K562 (cell line): ENCODE data around the gene MRM2. TPM values are rescaled to one million over a fixed set of nuclear protein-coding genes. Genes with fewer than 3 reads are reported as not detected.

ENCODE experiments used
- BRF2 ChIP-seq: IDR thresholded peaks from 3 replicates; pipeline ENCODE4 v1.6.1; 2011; ENCODE audit warnings: borderline replicate concordance, mild to moderate bottlenecking; ENCODE audit not compliant: insufficient read length, insufficient read depth
- ELF2 ChIP-seq: fragments of 250-450 bp; sonication (Bioruptor Pico); IDR thresholded peaks from 2 replicates; pipeline ENCODE4 v1.5.0; 2021; ENCODE audit warnings: mild to moderate bottlenecking
- EP400 ChIP-seq: fragments of 450-650 bp; IDR thresholded peaks from 2 replicates; pipeline ENCODE4 v1.6.1; 2017; ENCODE audit warnings: antibody characterized with exemption, mild to moderate bottlenecking, moderate library complexity
- ETS1 ChIP-seq: conservative IDR thresholded peaks from 2 replicates; pipeline ENCODE4 v1.6.1; 2011; ENCODE audit warnings: low read depth, mild to moderate bottlenecking, low read length; ENCODE audit not compliant: control insufficient read depth
- GTF2A2 ChIP-seq: IDR thresholded peaks from 2 replicates; pipeline ENCODE4 v1.6.1; 2016; ENCODE audit warnings: mild to moderate bottlenecking, missing genetic modification characterization, missing compliant biosample characterization
- HDAC3 ChIP-seq: fragments of 450-650 bp; IDR thresholded peaks from 2 replicates; pipeline ENCODE4 v1.6.1; 2018; ENCODE audit warnings: borderline replicate concordance, mild to moderate bottlenecking, moderate library complexity; ENCODE audit not compliant: partially characterized antibody
- IRF1 ChIP-seq: sonication (generic); formaldehyde crosslinking; IDR thresholded peaks from 2 replicates; pipeline ENCODE4 v1.8.0; 2022; ENCODE audit warnings: missing genetic modification reagents, mild to moderate bottlenecking, borderline replicate concordance
- MEIS2 ChIP-seq: fragments of 450-650 bp; IDR thresholded peaks from 2 replicates; pipeline ENCODE4 v1.6.1; 2014; ENCODE audit warnings: mild to moderate bottlenecking; ENCODE audit not compliant: partially characterized antibody
- PHF8 ChIP-seq: fragments of 200-600 bp; sonication (generic); IDR thresholded peaks from 2 replicates; pipeline ENCODE4 v1.6.1; 2012; ENCODE audit warnings: mixed run types, mild to moderate bottlenecking, inconsistent platforms, low read length, moderate library complexity, borderline replicate concordance
- POLR2A ChIP-seq: fragments of 450-650 bp; conservative IDR thresholded peaks from 2 replicates; pipeline ENCODE4 v1.6.1; 2016
- SAFB ChIP-seq: fragments of 200-400 bp; formaldehyde crosslinking; IDR thresholded peaks from 2 replicates; pipeline ENCODE4 v1.6.1; 2017; ENCODE audit warnings: low read depth, low read length, borderline replicate concordance
- SAP30 ChIP-seq: fragments of 200-600 bp; sonication (generic); IDR thresholded peaks from 2 replicates; pipeline ENCODE4 v1.6.1; 2012; ENCODE audit warnings: borderline replicate concordance, low read depth, mild to moderate bottlenecking, moderate library complexity, low read length, control low read depth, inconsistent platforms; ENCODE audit not compliant: insufficient read depth, poor library complexity, severe bottlenecking
- UBTF ChIP-seq, 2 experiments: IDR thresholded peaks; 2 replicates each; pipeline ENCODE4 v1.6.1; 2012; ENCODE audit warnings: improper control_type of control experiment in 2 of 2, low read depth in 2 of 2, low read length in 2 of 2, borderline replicate concordance in 1 of 2
- USF2 ChIP-seq: sonication (generic); formaldehyde crosslinking; IDR thresholded peaks from 2 replicates; pipeline ENCODE4 v1.5.0; 2020; ENCODE audit warnings: missing genetic modification reagents
- ZNF449 ChIP-seq: fragments of 250-450 bp; sonication (Bioruptor Pico); IDR thresholded peaks from 2 replicates; pipeline ENCODE4 v1.8.0; 2022; ENCODE audit warnings: moderate library complexity, mild to moderate bottlenecking, inconsistent platforms
- ZNF77 ChIP-seq: fragments of 250-450 bp; sonication (Bioruptor Pico); IDR thresholded peaks from 2 replicates; pipeline ENCODE4 v1.5.0; 2020
- polyA plus RNA-seq, 8 experiments: library from polyadenylated mRNA; depleted of rRNA in 4 of 8; stranded (reverse) in 5 of 8; unstranded in 3 of 8; fragments of >200 nt; fragmentation: Nextera tagmentation in 2 of 8; fragmentation: Illumina TruSeq in 1 of 8; extraction: Ambion mirVana in 2 of 8; extraction: Trizol in 1 of 8; gene quantifications; 2 replicates each; pipeline versions ENCODE4 v1.2.1 to v1.2.3, GENCODE V29; 2011 to 2014; ENCODE audit warnings: inconsistent platforms in 1 of 8, missing spikeins in 1 of 8
- total RNA-seq, 7 experiments: library from RNA; depleted of rRNA in 6 of 7; stranded (reverse); fragments of >200 nt in 6 of 7; fragmentation: Illumina TruSeq in 2 of 7; extraction: Trizol in 2 of 7; gene quantifications; 2 replicates each; pipeline versions ENCODE4 v1.2.1 to v1.2.3, GENCODE V29; 2011 to 2021; ENCODE audit warnings: low replicate concordance in 1 of 7

Gene MRM2
- total and polyA plus RNA-seq, 9 of the 15 experiments (the other 6 are each of a cell fraction or from before 2014, with no cell fraction given), result 32.4 to 116 (median 50.5) TPM

- no peak for TF ChIP-seq USF2
- TF ChIP-seq ETS1, result peak; percentile 89
- peak; percentile 76 for TF ChIP-seq SAP30
- peak; percentile 27 to 28; a peak in 1 of 4 replicates for TF ChIP-seq UBTF (IDR thresholded peaks at IDR 0.05; ENCODE audit: borderline replicate concordance in 1 of 2, low read depth in 2 of 2, low read length in 2 of 2)
- peak; percentile 94 for TF ChIP-seq EP400
- no peak for TF ChIP-seq HDAC3
- TF ChIP-seq GTF2A2, result no peak
- peak; percentile 89; the same call in 1 of the 2 replicates for TF ChIP-seq PHF8
- TF ChIP-seq MEIS2, result no peak
- TF ChIP-seq POLR2A, result peak; percentile 91
- TF ChIP-seq SAFB, result no peak; the same call in 1 of the 2 replicates
- TF ChIP-seq IRF1 (CRISPR knock-in tag), result no peak
- peak; percentile 91 for TF ChIP-seq ELF2 (CRISPR knock-in tag)
- TF ChIP-seq ZNF77 (CRISPR knock-in tag), result no peak
- no peak for TF ChIP-seq BRF2
- no peak for TF ChIP-seq ZNF449 (CRISPR knock-in tag)
Observed at GRCh38 chr7:2241580-2242540, at the start of gene MRM2, which contains the start of gene NUDT1 (continued).
